ENCODE data around the gene SRP14.

GRCh38 chr15:40053831-40054604 is 15.0 kb upstream of the SRP14 start:
- TF ChIP-seq GATA2 (IDR thresholded peaks at IDR 0.05; ENCODE audit: low read depth, low read length): no peak
- TF ChIP-seq GATA3 (IDR thresholded peaks at IDR 0.05; ENCODE audit: low read depth, low read length): no peak

Data from SH-SY5Y (cell line).